GM20431 (cell line): Measurements from ENCODE around the gene SNX1.

ENCODE experiments used
- in situ Hi-C: fragments of 300-500 bp; cut with MseI, MboI; formaldehyde crosslinking; loops from one replicate; pipeline ENCODE4 v1.15.0; 2020; ENCODE audit warnings: low sequenced_read_pairs; ENCODE audit not compliant: unreplicated experiment

Gene SNX1

DNA sequence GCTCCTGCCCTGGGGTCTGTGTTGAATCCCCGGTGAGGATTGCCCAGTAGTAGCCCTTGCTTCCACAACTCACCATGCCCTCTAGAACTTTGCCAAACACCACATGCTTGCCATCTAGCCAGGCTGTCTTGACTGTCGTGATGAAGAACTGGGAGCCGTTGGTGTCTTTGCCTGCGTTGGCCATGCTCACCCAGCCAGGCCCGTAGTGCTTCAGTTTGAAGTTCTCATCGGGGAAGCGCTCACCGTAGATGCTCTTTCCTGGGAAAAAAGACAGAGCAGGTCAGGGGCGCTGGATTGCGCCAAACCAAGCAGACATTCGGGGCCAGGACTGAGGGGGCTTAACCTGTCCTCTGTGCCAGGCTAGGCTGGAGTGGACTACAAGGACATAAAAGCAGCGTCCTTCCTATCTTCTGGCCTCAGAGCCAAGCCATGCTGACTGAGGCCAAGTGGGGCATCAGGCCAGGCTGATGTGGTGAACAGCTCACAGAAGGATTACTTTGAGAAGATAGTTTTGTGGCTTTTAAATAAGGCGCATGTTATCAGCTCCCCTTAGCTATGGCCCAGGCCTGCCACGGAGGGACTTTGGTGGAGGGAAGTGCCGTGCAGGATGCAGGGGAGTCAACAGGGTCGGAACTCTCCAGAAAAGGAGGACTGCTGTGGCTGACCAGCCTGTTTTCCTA is 61.0 kb downstream of the SNX1 start:
- in situ Hi-C loops, result no loop called here

- in situ Hi-C loops, result no loop called here
Observed at GRCh38 chr15:64157599-64158125, 61.9 kb downstream of the SNX1 start.

GRCh38 chr15:64158363-64159134 is 62.8 kb downstream of the SNX1 start:
- in situ Hi-C loops, result no loop called here

DNA sequence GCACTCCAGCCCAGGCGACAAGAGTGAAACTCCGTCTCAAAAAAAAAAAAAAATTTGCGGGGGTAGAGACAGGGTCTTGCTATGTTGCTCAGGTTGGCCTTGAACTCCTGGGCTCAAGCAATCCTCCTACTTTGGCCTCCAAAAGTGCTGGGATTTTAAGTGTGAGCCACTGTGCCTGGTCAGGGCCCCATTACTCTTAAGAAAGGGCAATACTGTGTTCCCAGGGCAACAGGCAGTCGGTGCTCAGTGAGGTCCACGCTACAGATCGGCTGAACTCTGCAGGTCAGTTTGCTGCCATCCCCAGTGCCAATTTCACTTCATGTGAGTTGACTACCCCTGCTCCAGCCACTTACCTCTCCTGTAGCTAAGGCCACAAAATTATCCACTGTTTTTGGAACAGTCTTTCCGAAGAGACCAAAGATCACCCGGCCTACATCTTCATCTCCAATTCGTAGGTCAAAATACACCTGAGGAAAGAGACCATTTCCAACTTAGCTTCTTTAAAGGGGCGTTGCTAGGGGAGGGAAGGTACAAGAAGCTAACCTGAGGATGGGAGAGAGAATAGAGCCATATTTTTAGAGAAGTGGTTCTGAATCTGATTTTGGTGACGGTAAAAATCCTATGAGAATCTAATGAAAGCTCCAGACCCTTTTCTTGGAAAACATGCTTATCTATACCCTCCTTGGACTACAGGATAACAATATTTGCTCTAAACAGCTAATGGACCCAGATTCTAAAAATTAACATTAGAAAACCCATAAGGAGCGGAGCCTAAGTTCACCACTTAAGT is 66.1 kb downstream of the SNX1 start:
- in situ Hi-C loops, result no loop called here

GRCh38 chr15:64162478-64162868 is 66.7 kb downstream of the SNX1 start:
- in situ Hi-C loops, result no loop called here

- in situ Hi-C loops, result no loop called here
Observed at GRCh38 chr15:64162869-64163658, 67.3 kb downstream of the SNX1 start, which contains the start of gene PPIB. Gene PPIB, minus strand, starts transcription at chr15:64163022. Its CDS starts 36 bp downstream, at chr15:64162986.

DNA sequence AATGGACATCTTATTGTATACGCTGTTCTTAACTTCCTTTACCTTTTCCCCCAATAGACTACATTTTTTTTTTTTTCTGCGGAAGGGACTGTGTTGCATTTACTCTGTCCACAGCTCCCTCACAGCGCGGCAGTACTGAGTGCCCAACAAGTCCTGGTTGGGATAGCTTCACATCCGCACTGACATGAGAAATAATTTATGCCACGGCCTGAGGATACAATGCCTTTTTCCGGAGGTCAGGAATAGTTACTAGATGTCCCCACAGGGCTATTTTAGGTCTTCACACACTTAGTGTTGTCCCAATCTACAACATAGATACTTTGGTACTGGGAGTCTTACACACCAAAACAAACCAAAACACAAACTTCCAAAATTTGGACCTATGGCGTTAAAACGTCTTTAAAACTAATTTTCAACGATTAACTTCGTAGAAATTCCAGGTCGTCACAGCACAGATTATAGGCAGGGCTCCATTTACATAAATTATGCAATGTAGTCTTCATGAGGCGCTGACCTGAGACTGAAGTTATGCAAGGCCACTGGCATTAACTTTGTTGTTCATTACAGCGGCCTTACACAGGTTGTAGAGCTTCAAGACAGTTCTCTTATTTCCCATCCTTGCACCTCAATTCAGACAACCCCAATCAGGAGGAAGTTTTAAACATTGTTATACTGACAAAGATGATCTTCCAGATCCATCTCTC is 68.0 kb downstream of the SNX1 start:
- in situ Hi-C loops, result no loop called here

DNA sequence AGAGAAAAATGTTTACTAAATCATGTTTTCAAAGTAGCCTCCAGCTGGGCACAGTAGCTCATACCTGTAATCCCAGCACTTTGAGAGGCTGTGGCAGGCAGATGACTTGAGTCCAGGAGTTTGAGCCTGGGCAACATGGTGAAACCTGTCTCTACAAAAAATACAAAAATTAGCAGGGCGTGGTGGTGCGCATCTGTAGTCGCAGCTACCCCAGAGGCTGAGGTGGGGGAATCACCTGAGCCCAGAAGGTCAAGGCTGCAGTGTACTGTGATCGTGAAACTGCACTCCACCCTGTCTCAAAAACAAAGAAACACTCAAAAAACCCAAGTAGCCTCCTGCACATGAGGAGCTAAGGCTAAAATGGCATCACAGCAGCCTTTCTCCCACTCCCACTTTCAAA is 68.7 kb downstream of the SNX1 start:
- in situ Hi-C loops, result no loop called here

GRCh38 chr15:64166102-64166890 is 70.5 kb downstream of the SNX1 start:
- in situ Hi-C loops, result no loop called here

DNA sequence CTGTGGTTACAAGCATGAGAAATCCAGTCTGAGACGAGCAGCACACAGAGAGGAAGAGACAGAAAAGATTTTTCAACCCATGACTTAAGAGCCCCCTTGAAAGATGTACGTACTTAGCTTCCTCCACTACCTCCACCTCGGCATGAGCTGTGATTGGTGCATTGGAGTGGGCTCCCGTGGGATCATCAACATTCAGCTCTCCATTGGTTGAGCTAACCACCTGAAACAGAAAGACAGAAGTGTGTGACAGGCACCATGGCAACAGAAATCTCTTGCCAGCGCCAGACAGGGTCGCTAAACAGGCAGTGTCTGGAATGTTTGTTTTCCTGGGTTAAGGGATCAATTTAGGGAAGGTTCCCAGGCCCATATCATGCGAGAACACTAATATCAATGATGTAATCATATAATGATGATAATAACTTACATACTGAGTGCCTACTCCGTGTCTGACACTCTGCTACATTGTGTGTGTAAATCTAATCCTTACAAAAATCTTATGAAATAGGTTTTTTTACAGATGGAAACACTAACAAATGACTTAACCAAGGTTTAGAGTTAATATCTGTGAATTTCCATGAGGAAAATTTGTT is 84.5 kb downstream of the SNX1 start:
- in situ Hi-C loops, result no loop called here

- in situ Hi-C loops, result no loop called here
Observed at GRCh38 chr15:64182859-64183370, 87.1 kb downstream of the SNX1 start.

DNA sequence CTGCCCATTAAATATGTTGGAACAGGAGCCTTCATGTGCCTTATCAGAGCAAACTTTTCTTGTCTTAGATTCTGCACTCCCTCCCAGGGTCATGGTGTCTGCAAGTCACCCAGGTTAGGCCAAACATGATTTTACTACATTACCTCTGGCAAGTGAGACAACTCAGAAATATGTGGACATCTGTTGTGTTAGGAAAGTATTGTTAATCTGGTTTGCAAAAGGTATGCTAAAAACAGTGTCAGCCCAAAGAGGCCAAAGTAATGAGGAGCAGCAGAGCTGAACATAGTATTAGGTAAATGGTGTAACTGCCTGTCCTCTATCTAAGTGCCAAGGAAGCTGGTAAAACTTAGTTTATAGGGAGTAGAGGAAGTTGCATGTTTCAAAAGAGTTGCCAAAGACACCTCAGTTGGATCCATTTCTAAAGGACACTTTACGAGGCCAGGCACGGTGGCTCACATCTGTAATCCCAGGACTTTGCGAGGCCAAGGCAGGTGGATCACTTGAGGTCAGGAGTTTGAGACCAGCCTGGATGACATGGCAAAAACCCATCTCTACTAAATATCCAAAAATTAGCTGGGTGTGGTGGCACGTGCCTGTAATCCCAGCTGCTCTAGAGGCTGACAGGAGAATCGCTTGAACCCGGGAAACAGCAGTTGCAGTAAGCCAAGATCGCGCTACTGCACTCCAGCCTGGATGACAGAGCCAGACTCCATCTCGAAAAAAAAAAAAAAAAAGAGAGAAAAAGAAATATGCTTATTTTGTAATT is 89.5 kb downstream of the SNX1 start:
- in situ Hi-C loops, result no loop called here

GRCh38 chr15:64187396-64188191 is 91.8 kb downstream of the SNX1 start:
- in situ Hi-C loops, result no loop called here
